Mesodermal cell (in vitro differentiated cells): ENCODE data around the gene EPN2.

Source experiments
- H3K27ac ChIP-seq: 2 replicates; pipeline ENCODE4 v1.7.0; 2013; ENCODE audit warnings: mild to moderate bottlenecking, low read depth, low read length, moderate library complexity; ENCODE audit not compliant: severe bottlenecking
- H3K36me3 ChIP-seq: 2 replicates; pipeline ENCODE4 v1.7.1; 2013; ENCODE audit warnings: mild to moderate bottlenecking, low read length, moderate library complexity; ENCODE audit not compliant: control insufficient read depth, insufficient read depth
- H3K4me1 ChIP-seq: one replicate; pipeline ENCODE4 v1.7.1; 2013; ENCODE audit warnings: mild to moderate bottlenecking, low read length; ENCODE audit not compliant: insufficient read depth, control insufficient read depth, poor library complexity, severe bottlenecking
- H3K4me3 ChIP-seq: 2 replicates; pipeline ENCODE4 v1.7.0; 2013; ENCODE audit warnings: low read length, control low read depth, mild to moderate bottlenecking; ENCODE audit not compliant: insufficient read depth, poor library complexity, severe bottlenecking; ENCODE audit errors: extremely low read depth
- H3K9me3 ChIP-seq: 2 replicates; pipeline ENCODE4 v1.7.1; 2013; ENCODE audit warnings: mild to moderate bottlenecking, low read length, moderate library complexity; ENCODE audit not compliant: control insufficient read depth
- WGBS, 2 experiments: methylation state at CpG; one replicate each; pipeline ENCODE4 v1.1.5; 2013; ENCODE audit warnings: missing lambda C conversion rate in 2 of 2; ENCODE audit not compliant: insufficient coverage in 2 of 2; 5-methylcytosine and 5-hydroxymethylcytosine counted together

Gene EPN2

GRCh38 chr17:19339341-19339815 lies 102.2 kb downstream of the EPN2 start:
- Histone ChIP-seq H3K27ac (no peak overlapping the region), H3K36me3 (peaks cover 18% of the 10 kb centered on the region), H3K4me3 (no peak overlapping the region), H3K9me3 (no peaks in the 10 kb centered on the region), H3K4me1 (peaks cover 15% of the 10 kb centered on the region)
- 85 to 89% methylated on average over 1 to 2 of the region's 2 CpGs for WGBS, 2 experiments

DNA sequence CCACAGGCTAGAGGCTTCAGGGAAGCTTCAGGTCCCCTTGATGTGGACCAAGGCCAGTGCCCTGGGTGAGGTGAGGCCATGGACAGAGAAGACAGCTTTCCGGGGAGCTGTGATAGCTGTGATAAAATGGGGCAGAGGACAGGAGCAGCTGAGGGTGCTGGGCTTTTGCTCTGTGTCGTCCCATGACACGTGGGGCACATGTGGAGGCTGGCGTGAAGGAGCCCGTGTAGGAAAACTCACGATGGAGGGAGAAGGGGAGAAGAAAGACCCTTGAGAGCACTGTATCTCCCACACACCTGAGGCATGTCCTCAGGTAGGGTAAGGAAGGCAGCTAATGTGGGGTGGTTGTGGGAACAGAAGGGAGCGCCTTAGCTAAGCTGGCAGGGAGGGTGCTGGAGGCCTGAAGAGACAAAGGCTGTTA lies 104.1 kb downstream of the EPN2 start:
- Histone ChIP-seq H3K36me3 (peaks cover 3% of the 10 kb centered on the region), H3K9me3 (no peaks in the 10 kb centered on the region), H3K4me1 (peaks cover 15% of the 10 kb centered on the region), H3K4me3 (no peak overlapping the region), H3K27ac (peak overlapping the region; percentile 71)
- 61 to 81% methylated on average over 3 to 7 of the region's 7 CpGs for WGBS, 2 experiments

- 81 to 83% methylated on average over 19 to 20 of the region's 20 CpGs for WGBS, 2 experiments
- H3K36me3 ChIP-seq, result no peaks in the 10 kb centered on the region
- no peaks in the 10 kb centered on the region for H3K9me3 ChIP-seq
- H3K27ac ChIP-seq, result peak overlapping the region; percentile 71
- H3K4me3 ChIP-seq, result no peak overlapping the region
- peaks cover 22% of the 10 kb centered on the region for H3K4me1 ChIP-seq
Observed at GRCh38 chr17:19341641-19342610, 104.8 kb downstream of the EPN2 start.

- Histone ChIP-seq H3K27ac (peak overlapping the region; percentile 62), H3K4me1 (peaks cover 29% of the 10 kb centered on the region), H3K4me3 (no peak overlapping the region), H3K36me3 (no peaks in the 10 kb centered on the region), H3K9me3 (no peaks in the 10 kb centered on the region)
- WGBS, 2 experiments, result 95 to 100% methylated on average over 2 to 4 of the region's 7 CpGs
Observed at GRCh38 chr17:19342611-19343255, 105.6 kb downstream of the EPN2 start.

DNA sequence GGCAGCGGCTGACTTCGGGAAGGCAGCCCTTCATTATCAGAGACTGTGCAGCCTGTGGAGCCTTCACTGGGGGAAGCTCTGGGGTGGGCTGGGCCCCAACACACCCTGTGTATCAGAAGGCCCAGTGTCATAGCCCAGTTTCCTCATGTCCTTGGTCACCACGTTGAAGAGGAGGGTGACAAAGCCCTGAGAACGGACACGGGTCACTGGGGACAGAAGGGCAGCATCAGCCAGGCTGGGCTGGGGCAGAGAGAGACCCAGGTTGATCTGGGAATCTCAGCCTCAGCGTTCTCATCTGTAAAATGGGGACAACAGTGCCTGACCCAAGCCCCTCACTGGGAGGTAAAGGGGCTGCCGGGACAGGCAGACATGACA lies 106.1 kb downstream of the EPN2 start:
- peaks cover 29% of the 10 kb centered on the region for H3K4me1 ChIP-seq
- H3K27ac ChIP-seq, result no peak overlapping the region
- H3K4me3 ChIP-seq, result no peak overlapping the region
- 90 to 93% methylated on average over 7 of the region's 7 CpGs for WGBS, 2 experiments
- H3K9me3 ChIP-seq, result no peaks in the 10 kb centered on the region
- H3K36me3 ChIP-seq, result no peaks in the 10 kb centered on the region

DNA sequence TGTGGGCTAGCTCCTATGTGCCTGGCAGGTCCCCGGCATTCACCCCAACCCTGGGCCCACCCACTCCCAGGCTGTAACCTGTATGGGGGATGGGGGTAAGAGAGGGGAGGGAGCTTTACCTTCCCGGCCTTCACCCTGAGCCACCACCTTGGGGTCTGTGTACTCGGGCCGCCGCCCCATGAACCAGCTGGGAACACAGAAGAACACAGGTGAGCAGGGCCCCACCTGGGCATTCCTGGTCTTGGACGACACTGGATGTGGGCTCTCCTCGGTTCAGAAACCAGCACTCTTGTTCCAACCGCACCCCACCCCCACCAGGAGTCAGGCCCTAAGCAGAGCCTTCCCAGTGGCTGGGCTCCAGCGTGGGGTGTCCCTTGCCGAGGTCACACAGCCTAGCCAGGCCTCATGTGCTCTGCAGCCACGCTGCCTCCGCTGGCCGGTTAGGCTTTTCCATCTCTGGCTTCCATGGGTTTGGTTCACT lies 106.5 kb downstream of the EPN2 start:
- no peak overlapping the region for H3K4me3 ChIP-seq
- H3K9me3 ChIP-seq, result no peaks in the 10 kb centered on the region
- no peaks in the 10 kb centered on the region for H3K36me3 ChIP-seq
- no peak overlapping the region for H3K27ac ChIP-seq
- WGBS, 2 experiments, result 92 to 95% methylated on average over 8 to 10 of the region's 13 CpGs
- peaks cover 29% of the 10 kb centered on the region for H3K4me1 ChIP-seq

DNA sequence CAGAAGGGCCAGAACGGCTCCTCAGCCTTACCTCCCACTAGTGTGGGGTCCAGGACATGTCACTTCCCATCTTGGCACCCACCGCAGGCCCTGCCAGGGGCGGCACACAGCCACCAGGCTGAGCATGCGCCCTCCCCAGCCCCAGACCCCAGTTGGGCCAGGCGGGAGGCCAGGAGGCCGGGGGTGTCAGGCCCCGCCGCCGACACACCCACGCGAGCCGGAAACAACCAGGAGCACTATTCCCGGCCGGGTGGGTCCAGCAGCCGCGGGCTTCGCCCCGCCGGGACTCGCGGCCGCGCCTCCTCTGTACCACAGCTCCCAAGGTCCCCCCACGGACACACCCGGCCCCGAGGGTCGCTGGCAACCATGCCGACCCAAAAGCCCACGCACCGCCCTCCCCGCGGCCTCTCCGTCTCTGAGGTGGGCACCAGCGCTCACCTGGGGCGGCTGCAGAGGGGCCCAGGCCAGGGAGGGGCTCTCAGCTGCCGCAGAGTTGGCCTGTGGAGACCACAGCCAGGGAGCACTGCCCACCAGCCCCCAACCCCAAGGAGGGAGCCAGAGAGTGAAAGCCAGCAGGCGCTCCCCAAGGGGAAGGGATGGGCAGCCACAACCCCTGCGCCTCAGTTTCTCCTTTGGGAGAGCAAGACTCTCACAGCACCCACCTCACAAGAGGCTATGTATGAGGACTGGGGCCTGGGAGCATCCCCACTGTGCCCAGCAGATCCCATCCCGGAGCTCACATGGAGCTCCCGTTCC lies 107.3 kb downstream of the EPN2 start:
- H3K9me3 ChIP-seq, result no peaks in the 10 kb centered on the region
- 98% methylated on average over 36 to 37 of the region's 40 CpGs for WGBS, 2 experiments
- no peak overlapping the region for H3K27ac ChIP-seq
- H3K4me3 ChIP-seq, result no peak overlapping the region
- peaks cover 29% of the 10 kb centered on the region for H3K4me1 ChIP-seq
- no peaks in the 10 kb centered on the region for H3K36me3 ChIP-seq

DNA sequence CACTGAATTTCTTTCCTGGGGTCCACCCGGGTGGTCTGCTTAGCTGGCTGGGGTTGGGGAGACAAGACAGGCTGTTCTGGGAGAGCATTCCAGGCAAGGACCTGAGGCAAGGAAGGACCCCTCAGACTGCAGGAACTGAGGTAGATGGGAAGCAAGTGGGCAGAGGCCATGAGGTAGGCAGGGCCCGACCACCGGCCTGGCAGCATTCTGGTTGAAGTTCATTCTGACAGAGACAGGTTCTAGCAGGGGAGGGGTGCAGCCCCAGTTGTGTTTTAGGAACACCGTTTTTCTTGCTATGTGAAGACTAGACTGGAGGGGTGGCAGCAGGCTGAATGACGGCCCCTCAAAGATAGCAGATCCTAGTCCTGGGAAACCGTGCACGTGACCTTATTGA lies 107.9 kb downstream of the EPN2 start:
- Histone ChIP-seq H3K36me3 (no peaks in the 10 kb centered on the region), H3K27ac (no peak overlapping the region), H3K4me1 (peaks cover 29% of the 10 kb centered on the region), H3K9me3 (no peaks in the 10 kb centered on the region), H3K4me3 (no peak overlapping the region)
- 97 to 100% methylated on average over 6 to 7 of the region's 7 CpGs for WGBS, 2 experiments

DNA sequence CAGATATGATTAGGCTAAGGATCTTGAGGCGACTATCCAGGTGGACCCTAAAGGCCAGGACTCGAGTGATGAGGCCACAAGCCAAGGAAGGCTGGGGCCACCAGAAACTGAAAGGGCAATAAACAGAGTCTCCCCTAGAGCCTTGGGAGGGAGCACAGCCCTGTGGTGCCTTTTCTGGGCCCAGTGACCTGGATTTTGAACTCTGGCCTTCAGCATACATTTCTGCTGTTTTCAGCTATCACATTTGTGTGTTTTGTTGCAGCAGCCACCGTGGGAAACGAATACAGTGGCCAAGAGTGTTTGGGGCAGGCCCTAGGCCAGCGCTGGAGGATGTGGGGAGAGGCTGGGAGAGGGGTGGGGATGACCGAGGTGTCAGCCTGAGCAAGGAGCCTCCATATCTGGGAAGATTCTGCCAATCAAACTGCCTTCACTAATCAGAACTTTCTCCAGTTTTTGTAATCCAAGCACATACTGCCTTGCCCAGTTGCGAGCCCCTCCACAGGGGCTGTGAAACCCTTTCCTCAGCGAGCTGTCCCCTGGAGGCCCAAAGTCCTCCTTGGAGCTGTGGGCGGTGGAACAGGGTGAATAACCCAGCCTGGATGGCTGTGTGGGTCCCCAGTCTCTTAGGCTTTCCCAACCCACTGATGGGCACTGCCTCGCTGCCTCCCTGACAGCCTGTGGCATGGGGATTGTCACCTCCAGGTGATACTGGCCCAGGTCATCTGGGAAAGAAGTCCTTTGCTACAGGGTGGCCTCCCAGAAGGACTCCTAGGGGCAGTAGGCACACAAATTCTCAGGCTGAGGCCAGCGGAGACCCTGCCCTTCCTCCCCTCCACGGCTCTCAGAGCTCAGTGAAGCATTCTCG lies 108.6 kb downstream of the EPN2 start:
- peaks cover 29% of the 10 kb centered on the region for H3K4me1 ChIP-seq
- no peak overlapping the region for H3K27ac ChIP-seq

More for the DNA sequence above, 108.6 kb downstream of the EPN2 start:
- Histone ChIP-seq H3K4me3 (no peak overlapping the region), H3K36me3 (no peaks in the 10 kb centered on the region), H3K9me3 (no peaks in the 10 kb centered on the region)
- WGBS, 2 experiments, result 94 to 95% methylated on average over 11 to 13 of the region's 13 CpGs
